Sigmoid colon (tissue), 7 donors: Measurements from ENCODE around the gene AKAP17A. TPM values are rescaled to one million over a fixed set of nuclear protein-coding genes. Genes with fewer than 3 reads are reported as not detected.

Source experiments
- DNase-seq: peaks from one replicate; pipeline ENCODE4 v3.0.0-alpha.2; 2019
- H3K27ac ChIP-seq, 4 donors: fragments of 200-600 bp; sonication (generic); one replicate each; pipeline ENCODE4 v1.5.1; 2016 to 2019; ENCODE audit warnings: mild to moderate bottlenecking in 1 of 4
- H3K27me3 ChIP-seq, 3 donors: fragments of 200-600 bp; sonication (generic); one replicate each; pipeline ENCODE4 v1.5.1; 2019; ENCODE audit warnings: mild to moderate bottlenecking in 1 of 3
- H3K36me3 ChIP-seq, 4 donors: fragments of 200-600 bp; sonication (generic); one replicate each; pipeline ENCODE4 v1.5.1; 2016 to 2019
- H3K4me1 ChIP-seq, 4 donors: fragments of 200-600 bp; sonication (generic); one replicate each; pipeline ENCODE4 v1.5.1; 2017 to 2019
- H3K4me3 ChIP-seq, 4 donors: fragments of 200-600 bp; sonication (generic); one replicate each; pipeline ENCODE4 v1.5.1; 2017 to 2019; ENCODE audit warnings: mild to moderate bottlenecking in 2 of 4, moderate library complexity in 1 of 4
- H3K9me3 ChIP-seq, 4 donors: fragments of 200-600 bp in 3 of 4; sonication (generic) in 3 of 4; one replicate each; pipeline versions ENCODE4 v1.5.1 to v1.6.1; 2013 to 2019
- CTCF ChIP-seq, 4 experiments: fragments of 450-650 bp in 3 of 4; fragments of 200-600 bp in 1 of 4; IDR thresholded peaks; one replicate each; pipeline ENCODE4 v1.5.1; 2016 to 2019; ENCODE audit warnings: antibody characterized with exemption in 4 of 4, mild to moderate bottlenecking in 3 of 4, moderate library complexity in 2 of 4
- EP300 ChIP-seq, 4 donors: sonication (generic); formaldehyde crosslinking; IDR thresholded peaks; one replicate each; pipeline ENCODE4 v1.6.1; 2017; ENCODE audit warnings: antibody characterized with exemption in 4 of 4
- POLR2A ChIP-seq, 2 donors: fragments of 450-650 bp; IDR thresholded peaks; one replicate each; pipeline ENCODE4 v1.6.1; 2016; ENCODE audit warnings: antibody characterized with exemption in 2 of 2, mild to moderate bottlenecking in 2 of 2, moderate library complexity in 2 of 2
- POLR2AphosphoS5 ChIP-seq, 4 donors: sonication (generic); formaldehyde crosslinking; IDR thresholded peaks; one replicate each; pipeline ENCODE4 v1.6.1; 2017; ENCODE audit warnings: antibody characterized with exemption in 4 of 4
- WGBS, 2 donors: extraction: QIAGEN DNeasy Blood & Tissue Kit; methylation state at CpG; one replicate each; pipeline ENCODE4 v1.1.7; 2013; 5-methylcytosine and 5-hydroxymethylcytosine counted together
- intact Hi-C: fragments of 100-400 bp; cut with DNase I; formaldehyde crosslinking; loops from one replicate; pipeline ENCODE4 v1.15.1; 2023
- polyA plus RNA-seq, 3 donors: library from polyadenylated mRNA; stranded (reverse); fragments of 200-250 nt; gene quantifications; one replicate each; pipeline ENCODE4 v1.2.3, GENCODE V29; 2013
- total RNA-seq, 4 donors: library from RNA; depleted of rRNA; stranded (reverse); fragments of >200 nt; gene quantifications; one replicate each; pipeline ENCODE4 v1.1.0, GENCODE V29; 2016
- donor health status: healthy with polysubstance abuse.
- donor health status: Bipolar disorder and iron deficiency.
- donor health status: healthy.

Gene AKAP17A, protein sequence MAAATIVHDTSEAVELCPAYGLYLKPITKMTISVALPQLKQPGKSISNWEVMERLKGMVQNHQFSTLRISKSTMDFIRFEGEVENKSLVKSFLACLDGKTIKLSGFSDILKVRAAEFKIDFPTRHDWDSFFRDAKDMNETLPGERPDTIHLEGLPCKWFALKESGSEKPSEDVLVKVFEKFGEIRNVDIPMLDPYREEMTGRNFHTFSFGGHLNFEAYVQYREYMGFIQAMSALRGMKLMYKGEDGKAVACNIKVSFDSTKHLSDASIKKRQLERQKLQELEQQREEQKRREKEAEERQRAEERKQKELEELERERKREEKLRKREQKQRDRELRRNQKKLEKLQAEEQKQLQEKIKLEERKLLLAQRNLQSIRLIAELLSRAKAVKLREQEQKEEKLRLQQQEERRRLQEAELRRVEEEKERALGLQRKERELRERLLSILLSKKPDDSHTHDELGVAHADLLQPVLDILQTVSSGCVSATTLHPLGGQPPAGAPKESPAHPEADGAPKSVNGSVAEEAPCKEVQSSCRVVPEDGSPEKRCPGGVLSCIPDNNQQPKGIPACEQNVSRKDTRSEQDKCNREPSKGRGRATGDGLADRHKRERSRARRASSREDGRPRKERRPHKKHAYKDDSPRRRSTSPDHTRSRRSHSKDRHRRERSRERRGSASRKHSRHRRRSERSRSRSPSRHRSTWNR
- total RNA-seq (10 to 100 TPM; 22.1 to 45.1 (median 26.4) TPM), polyA plus RNA-seq (10 to 100 TPM in 2 of 3 donors, 1 to 10 TPM in 1; 8.4 to 42.4 (median 15.3) TPM)

DNA sequence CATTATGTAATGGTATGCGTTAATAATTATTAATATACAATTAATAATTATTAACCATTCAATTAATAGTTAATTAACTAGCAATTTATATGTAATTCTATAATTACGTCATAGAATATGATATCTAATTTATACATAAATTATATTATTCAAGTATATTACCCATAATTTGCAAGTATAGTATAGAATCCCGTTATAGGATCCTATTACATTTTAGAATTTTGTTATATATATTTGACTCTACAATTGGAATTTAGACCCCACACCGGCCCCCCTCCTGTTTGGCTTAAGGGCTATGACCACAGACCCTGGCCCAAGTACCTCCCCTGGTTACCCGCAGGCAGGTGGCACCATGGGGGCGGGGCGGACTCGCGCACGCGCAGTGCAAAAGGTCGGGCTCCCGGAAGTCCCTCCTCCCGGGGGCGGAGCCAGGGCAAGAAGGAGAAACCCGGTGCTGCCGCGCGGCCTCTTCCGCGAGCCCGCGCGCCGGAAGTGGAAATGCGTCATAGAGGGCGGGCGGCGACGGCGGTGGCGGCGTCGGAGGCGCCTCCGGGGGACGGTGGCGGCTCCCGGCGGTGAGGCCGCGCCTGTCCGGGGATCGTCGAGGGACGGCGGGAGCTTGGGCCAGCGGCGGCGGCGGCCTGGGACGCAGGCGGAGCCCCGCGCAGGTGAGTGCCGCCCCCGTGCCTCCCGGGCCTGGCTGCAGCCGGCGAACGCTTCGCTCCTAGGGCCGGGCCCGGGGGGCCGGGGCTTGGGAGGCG, at the start of gene AKAP17A:
Gene AKAP17A, plus strand, starts transcription at position 503 of the 761 bp plus-strand sequence. CDS start 1,859 bp downstream, outside the sequence.
- peaks cover 0 to 32% (median 23%) of the 10 kb centered on the region in 4 donors for H3K4me1 ChIP-seq
- peaks cover 25 to 32% (median 28%) of the 10 kb centered on the region in 4 donors for H3K36me3 ChIP-seq
- H3K27ac ChIP-seq = peak within 1 kb of the TSS; percentile 80 to 89 (median 85)
- WGBS, 2 donors = 1 to 2% methylated on average over 66 of the region's 66 CpGs
- intact Hi-C loops = loop anchor here (2.0 to 10.0 kb wide), 6 partner anchors 136 to 1206 kb away; partner anchors contain the start of genes DHRSX, PPP2R3B, SLC25A6 and ZBED1
- TF ChIP-seq CTCF (IDR thresholded peaks at IDR 0.05) = no peak
- TF ChIP-seq EP300 (IDR thresholded peaks at IDR 0.05) = peak in 1 of 4 donors; percentile 40
- no peak for TF ChIP-seq POLR2A (IDR thresholded peaks at IDR 0.05)
- peak; percentile 59 to 86 (median 85) for TF ChIP-seq POLR2AphosphoS5 (IDR thresholded peaks at IDR 0.05)
- DNase-seq = peak; percentile 98
- peak within 1 kb of the TSS; percentile 79 to 99 (median 90) for H3K4me3 ChIP-seq
- no peaks in the 10 kb centered on the region for H3K9me3 ChIP-seq
- H3K27me3 ChIP-seq = no peaks in the 10 kb centered on the region

DNA sequence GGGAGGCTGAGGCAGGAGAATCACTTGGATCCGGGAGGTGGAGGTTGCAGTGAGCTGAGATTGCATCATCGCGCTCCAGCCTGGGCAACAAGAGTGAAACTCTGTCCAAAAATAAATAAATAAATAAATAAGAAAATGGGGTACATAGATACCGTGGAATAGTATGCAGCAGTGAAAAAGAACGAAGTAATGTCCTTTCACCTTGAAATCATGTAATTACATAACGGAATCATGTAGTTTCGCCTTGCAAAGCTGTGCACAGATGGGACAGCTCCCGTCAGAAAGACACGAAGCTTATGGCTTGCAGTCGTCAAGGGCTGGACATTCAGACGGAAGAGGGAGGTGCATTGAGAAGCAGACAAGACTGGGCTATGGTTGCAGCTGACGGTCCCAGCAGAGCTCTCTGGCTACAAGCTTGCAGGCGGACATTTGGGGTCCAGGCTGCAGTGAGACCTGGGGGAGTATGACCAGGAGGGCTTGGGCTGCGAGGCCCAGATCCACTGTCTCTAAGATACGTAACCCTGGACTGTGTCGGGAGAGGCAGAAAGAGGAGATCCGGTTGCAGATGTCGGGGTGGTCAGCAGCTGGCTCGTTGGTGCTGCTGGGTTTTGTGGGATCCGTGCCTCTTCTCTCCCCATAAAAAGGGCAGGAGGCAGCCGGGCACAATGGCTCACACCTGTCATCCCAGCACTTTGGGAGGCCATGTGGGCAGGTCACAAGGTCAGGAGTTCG, 48.2 kb upstream of the AKAP17A start:
- intact Hi-C loops = no loop called here
- Histone ChIP-seq H3K4me1 (no peaks in the 10 kb centered on the region), H3K27me3 (no peaks in the 10 kb centered on the region), H3K9me3 (no peaks in the 10 kb centered on the region), H3K27ac (no peak overlapping the region), H3K4me3 (no peak overlapping the region), H3K36me3 (no peaks in the 10 kb centered on the region)
- TF ChIP-seq CTCF (IDR thresholded peaks at IDR 0.05) (no peak), POLR2AphosphoS5 (IDR thresholded peaks at IDR 0.05) (no peak), EP300 (IDR thresholded peaks at IDR 0.05) (no peak), POLR2A (IDR thresholded peaks at IDR 0.05) (no peak)
- DNase-seq = no peak
- 93 to 94% methylated on average over 22 of the region's 22 CpGs for WGBS, 2 donors

- H3K9me3 ChIP-seq = no peaks in the 10 kb centered on the region
- intact Hi-C loops = no loop called here
- no peaks in the 10 kb centered on the region for H3K36me3 ChIP-seq
- 74 to 84% methylated on average over 2 of the region's 2 CpGs for WGBS, 2 donors
- H3K27me3 ChIP-seq = no peaks in the 10 kb centered on the region
- DNase-seq = peak; percentile 6
- H3K4me3 ChIP-seq = no peak overlapping the region
- no peak for TF ChIP-seq EP300 (IDR thresholded peaks at IDR 0.05)
- no peak for TF ChIP-seq POLR2AphosphoS5 (IDR thresholded peaks at IDR 0.05)
- TF ChIP-seq POLR2A (IDR thresholded peaks at IDR 0.05) = no peak
- no peak for TF ChIP-seq CTCF (IDR thresholded peaks at IDR 0.05)
- H3K4me1 ChIP-seq = no peaks in the 10 kb centered on the region
- H3K27ac ChIP-seq = no peak overlapping the region
Observed at GRCh38 chrX:1545776-1546408, 45.5 kb upstream of the AKAP17A start.
